Esophagus muscularis mucosa (tissue), 4 donors: Measurements from ENCODE around the gene CDK5. TPM values are rescaled to one million over a fixed set of nuclear protein-coding genes. Genes with fewer than 3 reads are reported as not detected.

ENCODE experiments used
- DNase-seq: peaks from one replicate; pipeline ENCODE4 v3.0.0-alpha.2; 2017; ENCODE audit errors: extremely low spot score
- H3K27ac ChIP-seq, 4 donors: fragments of 200-600 bp; sonication (generic); replicated peaks in 1 of 4; 1 replicate in 3 of 4; 2 replicates in 1 of 4; pipeline ENCODE4 v1.5.1; 2016 to 2019; ENCODE audit warnings: mild to moderate bottlenecking in 1 of 4
- H3K27me3 ChIP-seq, 4 donors: fragments of 200-600 bp; sonication (generic); one replicate each; pipeline versions ENCODE4 v1.5.1 to v1.6.0; 2016 to 2019
- H3K36me3 ChIP-seq, 4 donors: fragments of 200-600 bp; sonication (generic); one replicate each; pipeline ENCODE4 v1.5.1; 2016 to 2019
- H3K4me1 ChIP-seq, 4 donors: fragments of 200-600 bp; sonication (generic); one replicate each; pipeline ENCODE4 v1.5.1; 2016 to 2019
- H3K4me3 ChIP-seq, 4 donors: fragments of 200-600 bp; sonication (generic); 1 replicate in 2 of 4; 2 replicates in 2 of 4; pipeline ENCODE4 v1.5.1; 2016 to 2019; ENCODE audit warnings: mild to moderate bottlenecking in 4 of 4, moderate library complexity in 1 of 4
- H3K9me3 ChIP-seq, 4 donors: fragments of 200-600 bp; sonication (generic); 1 replicate in 3 of 4; 2 replicates in 1 of 4; pipeline ENCODE4 v1.5.1; 2016 to 2019
- CTCF ChIP-seq, 3 experiments: fragments of 200-600 bp in 2 of 3; fragments of 450-650 bp in 1 of 3; sonication (generic) in 2 of 3; IDR thresholded peaks; one replicate each; pipeline ENCODE4 v1.5.1; 2017 to 2019; ENCODE audit warnings: antibody characterized with exemption in 3 of 3, mild to moderate bottlenecking in 2 of 3, moderate library complexity in 1 of 3
- EP300 ChIP-seq: sonication (generic); formaldehyde crosslinking; IDR thresholded peaks from one replicate; pipeline ENCODE4 v1.6.1; 2017; ENCODE audit warnings: antibody characterized with exemption
- POLR2A ChIP-seq: fragments of 450-650 bp; IDR thresholded peaks from one replicate; pipeline ENCODE4 v1.6.1; 2017; ENCODE audit warnings: antibody characterized with exemption, moderate library complexity, mild to moderate bottlenecking, low read depth
- POLR2AphosphoS5 ChIP-seq, 2 donors: sonication (generic); formaldehyde crosslinking; IDR thresholded peaks; one replicate each; pipeline ENCODE4 v1.6.1; 2017; ENCODE audit warnings: antibody characterized with exemption in 2 of 2
- WGBS: methylation state at CpG from one replicate; pipeline ENCODE4 v1.1.5; 2018; 5-methylcytosine and 5-hydroxymethylcytosine counted together
- intact Hi-C: fragments of 100-400 bp; cut with DNase I; formaldehyde crosslinking; loops from one replicate; pipeline ENCODE4 v1.15.1; 2023
- total RNA-seq, 4 donors: library from RNA; depleted of rRNA; stranded (reverse); fragments of >200 nt; gene quantifications; one replicate each; pipeline versions ENCODE4 v1.1.0 to v1.2.1, GENCODE V29; 2016

The CDK5 gene
- total RNA-seq, 4 donors from 2014 or later = 5.3 to 10.4 (median 9.7) TPM

- H3K27ac ChIP-seq = no peak overlapping the region
- intact Hi-C loops = no loop called here
- TF ChIP-seq POLR2A (no peak), POLR2AphosphoS5 (IDR thresholded peaks at IDR 0.05) (no peak), CTCF (IDR thresholded peaks at IDR 0.05) (no peak), EP300 (no peak)
These were observed 21.8 kb downstream of the CDK5 start for GRCh38 chr7:151035902-151036301.

GRCh38 chr7:151035026-151035717, 22.5 kb downstream of the CDK5 start:
- Histone ChIP-seq H3K9me3 (no peaks in the 10 kb centered on the region), H3K36me3 (peaks cover 24 to 69% (median 40%) of the 10 kb centered on the region in 4 donors), H3K4me3 (no peak overlapping the region), H3K27me3 (no peaks in the 10 kb centered on the region), H3K27ac (no peak overlapping the region), H3K4me1 (peaks cover 17 to 24% (median 18%) of the 10 kb centered on the region in 4 donors)
- 85% methylated on average over 18 of the region's 21 CpGs for WGBS
- intact Hi-C loops = no loop called here
- TF ChIP-seq EP300 = no peak
- no peak for DNase-seq

More at GRCh38 chr7:151035902-151036301, 21.8 kb downstream of the CDK5 start:
- no peak for DNase-seq
- Histone ChIP-seq H3K4me3 (no peak overlapping the region), H3K27me3 (no peaks in the 10 kb centered on the region), H3K9me3 (no peaks in the 10 kb centered on the region), H3K4me1 (peaks cover 17 to 19% (median 18%) of the 10 kb centered on the region in 4 donors), H3K36me3 (peaks cover 24 to 72% (median 42%) of the 10 kb centered on the region in 4 donors)
- WGBS = 93% methylated on average over 8 of the region's 17 CpGs

GRCh38 chr7:151034312-151035025, 23.2 kb downstream of the CDK5 start:
- WGBS = 93% methylated on average over 8 of the region's 21 CpGs
- H3K4me1 ChIP-seq = peaks cover 15 to 25% (median 18%) of the 10 kb centered on the region in 4 donors
- no peak for DNase-seq
- no peak overlapping the region for H3K4me3 ChIP-seq
- no peaks in the 10 kb centered on the region for H3K27me3 ChIP-seq
- H3K9me3 ChIP-seq = no peaks in the 10 kb centered on the region
- no peak overlapping the region for H3K27ac ChIP-seq
- TF ChIP-seq EP300 (no peak), POLR2AphosphoS5 (IDR thresholded peaks at IDR 0.05) (no peak), POLR2A (no peak), CTCF (IDR thresholded peaks at IDR 0.05) (no peak)
- H3K36me3 ChIP-seq = peaks cover 24 to 69% (median 40%) of the 10 kb centered on the region in 4 donors
- intact Hi-C loops = no loop called here

GRCh38 chr7:151033864-151034249, 23.8 kb downstream of the CDK5 start:
- no peak overlapping the region for H3K4me3 ChIP-seq
- TF ChIP-seq CTCF (IDR thresholded peaks at IDR 0.05) = no peak
- TF ChIP-seq EP300 = no peak
- TF ChIP-seq POLR2AphosphoS5 (IDR thresholded peaks at IDR 0.05) = no peak
- TF ChIP-seq POLR2A = no peak
- WGBS = 95% methylated on average over 3 of the region's 5 CpGs
- H3K27me3 ChIP-seq = no peaks in the 10 kb centered on the region
- H3K4me1 ChIP-seq = peaks cover 15 to 25% (median 17%) of the 10 kb centered on the region in 4 donors
- peaks cover 24 to 69% (median 40%) of the 10 kb centered on the region in 4 donors for H3K36me3 ChIP-seq
- H3K27ac ChIP-seq = no peak overlapping the region
- DNase-seq = no peak
- intact Hi-C loops = no loop called here
- H3K9me3 ChIP-seq = no peaks in the 10 kb centered on the region
